ENCODE measurements around the gene BNIPL. TPM values are rescaled to one million over a fixed set of nuclear protein-coding genes. Genes with fewer than 3 reads are reported as not detected.
A peak's percentile ranks its signal among the peaks of the same experiment; 100 is the strongest.

Gene BNIPL
- total RNA-seq, 1 experiment from 2014 or later: 1.2 TPM

- no CpG with 5 or more reads among the region's 18 CpGs for WGBS (ENCODE audit: extremely low coverage, insufficient read length, low lambda C conversion rate)
- H4K20me1 ChIP-seq (ENCODE audit: control insufficient read depth, insufficient read depth, insufficient read length): no peaks in the 10 kb centered on the region
- H2BK5ac ChIP-seq (ENCODE audit: insufficient read length, low read length): no peak within 1 kb of the TSS
- H3K27me3 ChIP-seq (ENCODE audit: insufficient read depth, low read length): no peaks in the 10 kb centered on the region
- H2AK5ac ChIP-seq (ENCODE audit: insufficient read length, low read length): no peak within 1 kb of the TSS
- no peaks in the 10 kb centered on the region; a peak in 2 of 5 replicates for H3K9me3 Mint-ChIP-seq
- H3K4me2 ChIP-seq (ENCODE audit: insufficient read depth, insufficient read length, low read length): peak within 1 kb of the TSS; percentile 77
- peak within 1 kb of the TSS; percentile 92 for H3T11ph ChIP-seq (ENCODE audit: low read length)
- H4K8ac ChIP-seq (replicated peaks; ENCODE audit: insufficient read length, low read depth, low read length): no peak within 1 kb of the TSS
- H3K56ac ChIP-seq (ENCODE audit: insufficient read length, low read depth, low read length): no peak within 1 kb of the TSS
- DNase-seq: peak; percentile 84
- no peaks in the 10 kb centered on the region; the same call in 1 of the 2 replicates for H3K79me2 ChIP-seq (ENCODE audit: insufficient read depth, low read length)
- H3K4me1 Mint-ChIP-seq: peaks cover 35 to 44% of the 10 kb centered on the region in 2 experiments
- H3K4me1 ChIP-seq (ENCODE audit: insufficient read depth, low read length): peaks cover 5% of the 10 kb centered on the region; the same call in 1 of the 2 replicates
- peak within 1 kb of the TSS; percentile 97 to 99 for H3K4me3 Mint-ChIP-seq
- H2BK20ac ChIP-seq (ENCODE audit: low read depth, low read length, poor library complexity, severe bottlenecking): peak within 1 kb of the TSS; percentile 33
- no peak within 1 kb of the TSS for H4K91ac ChIP-seq (ENCODE audit: insufficient read length, low read depth, low read length)
- peaks cover 0 to 2% (median 0%) of the 10 kb centered on the region in 3 experiments; a peak in 1 of 7 replicates for H3K36me3 Mint-ChIP-seq (ENCODE audit: insufficient read depth in 1 of 3, low read depth in 3 of 3)
- H3K4ac ChIP-seq (ENCODE audit: low read depth, low read length): peak within 1 kb of the TSS; percentile 78
- H3K27ac Mint-ChIP-seq: peak within 1 kb of the TSS; percentile 97 to 98 (median 98)
- H3K23me2 ChIP-seq (ENCODE audit: insufficient read length, low read depth, low read length, poor library complexity, severe bottlenecking): peaks cover 13% of the 10 kb centered on the region
- H2BK12ac ChIP-seq (ENCODE audit: insufficient read length, low read depth, low read length): peak within 1 kb of the TSS; percentile 64
- H3K79me1 ChIP-seq (ENCODE audit: insufficient read depth, low read depth, low read length, poor library complexity, severe bottlenecking): no peaks in the 10 kb centered on the region
- H3K27me3 Mint-ChIP-seq (ENCODE audit: low read depth): no peaks in the 10 kb centered on the region; the same call in 1 of the 2 replicates
- no peak within 1 kb of the TSS for H3K23ac ChIP-seq (ENCODE audit: insufficient read length, low read depth, low read length)
- no peaks in the 10 kb centered on the region for H3K9me3 ChIP-seq (ENCODE audit: control insufficient read depth, low read depth, low read length)
- H3K9ac ChIP-seq (ENCODE audit: extremely low read depth, insufficient read length, low read length): peak within 1 kb of the TSS; percentile 2
- H2BK15ac ChIP-seq (ENCODE audit: low read depth, low read length): no peak within 1 kb of the TSS
- H4K5ac ChIP-seq (ENCODE audit: insufficient read length, low read depth, low read length): no peak within 1 kb of the TSS
- TF ChIP-seq CTCF (conservative IDR thresholded peaks at IDR 0.05): peak; percentile 59
- no peak within 1 kb of the TSS for H2AFZ ChIP-seq (ENCODE audit: low read length)
- H3K14ac ChIP-seq (ENCODE audit: insufficient read depth, low read length): peak within 1 kb of the TSS; percentile 82; the same call in 1 of the 2 replicates
- H2BK120ac ChIP-seq (ENCODE audit: low read depth, low read length, poor library complexity, severe bottlenecking): peak within 1 kb of the TSS; percentile 97
- H3K18ac ChIP-seq (ENCODE audit: insufficient read length, low read depth, low read length): peak within 1 kb of the TSS; percentile 71
- H3K27ac ChIP-seq (ENCODE audit: insufficient read length, low read depth, low read length): peak within 1 kb of the TSS; percentile 24
These were observed 29.9 kb upstream of the BNIPL start, which contains the start of gene MINDY1 for GRCh38 chr1:151006327-151007052. Gene MINDY1, minus strand, starts transcription at chr1:151006902. Its CDS starts 4,285 bp downstream, at chr1:151002617.

Data from H9 (cell line).